Parathyroid adenoma (tissue), 2 donors: ENCODE measurements around the gene SLC1A7.

ENCODE experiments used
- H2AFZ ChIP-seq: fragments of 300-600 bp; sonication (generic); one replicate; pipeline ENCODE4 v1.7.0; 2017; ENCODE audit warnings: antibody characterized with exemption, mild to moderate bottlenecking
- H3K27ac ChIP-seq: fragments of 300-600 bp; sonication (generic); one replicate; pipeline ENCODE4 v1.7.0; 2017
- H3K27me3 ChIP-seq: fragments of 300-600 bp; sonication (generic); one replicate; pipeline ENCODE4 v1.7.0; 2017; ENCODE audit warnings: low read length; ENCODE audit not compliant: control insufficient read depth, insufficient read depth
- H3K36me3 ChIP-seq: fragments of 300-600 bp; sonication (generic); one replicate; pipeline ENCODE4 v1.7.0; 2017; ENCODE audit warnings: low read length; ENCODE audit not compliant: control insufficient read depth, insufficient read depth
- H3K4me1 ChIP-seq: fragments of 300-600 bp; sonication (generic); one replicate; pipeline ENCODE4 v1.7.0; 2017; ENCODE audit warnings: control low read depth
- H3K4me2 ChIP-seq: fragments of 300-600 bp; sonication (generic); one replicate; pipeline ENCODE4 v1.7.0; 2017; ENCODE audit warnings: low read length
- H3K4me3 ChIP-seq: fragments of 300-600 bp; sonication (generic); one replicate; pipeline ENCODE4 v1.7.0; 2017; ENCODE audit warnings: low read depth, low read length
- H3K79me2 ChIP-seq: fragments of 300-600 bp; sonication (generic); one replicate; pipeline ENCODE4 v1.7.0; 2017; ENCODE audit warnings: control low read depth
- H3K9ac ChIP-seq: fragments of 300-600 bp; sonication (generic); one replicate; pipeline ENCODE4 v1.7.0; 2017; ENCODE audit warnings: mild to moderate bottlenecking
- H3K9me3 ChIP-seq: fragments of 300-600 bp; sonication (generic); one replicate; pipeline ENCODE4 v1.7.0; 2017; ENCODE audit warnings: low read length; ENCODE audit not compliant: control insufficient read depth
- TF ChIP-seq, protein P1 (sequence below): fragments of 300-600 bp; sonication (generic); IDR thresholded peaks from one replicate; pipeline ENCODE4 v1.7.0; 2017; ENCODE audit warnings: antibody characterized with exemption, mild to moderate bottlenecking
- donor health status: primary hyperparathyroidism.

The SLC1A7 gene

DNA sequence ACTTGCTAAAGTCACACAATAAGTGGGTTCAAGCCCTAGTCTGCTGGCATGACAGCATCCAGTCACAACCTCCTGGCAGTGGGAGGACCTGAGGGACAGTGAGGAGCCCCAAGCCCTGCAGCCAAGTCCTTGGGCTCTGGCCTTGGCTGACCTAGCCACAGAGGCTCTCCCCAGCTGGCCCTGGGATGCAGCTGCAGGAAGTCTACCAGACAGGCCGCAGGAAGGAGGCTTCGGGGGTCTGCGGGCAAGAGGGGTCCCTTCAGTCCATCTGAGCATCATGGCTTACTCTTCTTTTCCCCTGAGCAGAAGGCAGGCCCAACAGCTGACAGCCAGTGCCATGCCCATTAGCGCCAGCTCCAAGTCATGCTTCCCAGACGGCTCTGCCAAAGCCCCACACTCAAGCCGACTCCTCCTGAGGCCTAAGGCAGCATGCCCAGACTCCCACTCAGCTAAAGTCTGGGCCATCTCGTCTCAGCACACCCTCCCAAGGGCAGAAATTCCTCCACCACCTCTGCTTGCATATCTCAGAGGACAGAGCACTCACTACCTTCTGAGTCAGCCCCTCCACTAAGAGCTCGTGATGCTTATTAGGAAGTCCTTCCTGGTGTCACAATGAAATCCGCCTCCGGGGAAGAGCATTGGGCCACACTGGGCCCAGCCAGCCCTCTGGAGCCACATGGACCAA, 20.1 kb downstream of the SLC1A7 start:
- TF ChIP-seq, protein P1, sequence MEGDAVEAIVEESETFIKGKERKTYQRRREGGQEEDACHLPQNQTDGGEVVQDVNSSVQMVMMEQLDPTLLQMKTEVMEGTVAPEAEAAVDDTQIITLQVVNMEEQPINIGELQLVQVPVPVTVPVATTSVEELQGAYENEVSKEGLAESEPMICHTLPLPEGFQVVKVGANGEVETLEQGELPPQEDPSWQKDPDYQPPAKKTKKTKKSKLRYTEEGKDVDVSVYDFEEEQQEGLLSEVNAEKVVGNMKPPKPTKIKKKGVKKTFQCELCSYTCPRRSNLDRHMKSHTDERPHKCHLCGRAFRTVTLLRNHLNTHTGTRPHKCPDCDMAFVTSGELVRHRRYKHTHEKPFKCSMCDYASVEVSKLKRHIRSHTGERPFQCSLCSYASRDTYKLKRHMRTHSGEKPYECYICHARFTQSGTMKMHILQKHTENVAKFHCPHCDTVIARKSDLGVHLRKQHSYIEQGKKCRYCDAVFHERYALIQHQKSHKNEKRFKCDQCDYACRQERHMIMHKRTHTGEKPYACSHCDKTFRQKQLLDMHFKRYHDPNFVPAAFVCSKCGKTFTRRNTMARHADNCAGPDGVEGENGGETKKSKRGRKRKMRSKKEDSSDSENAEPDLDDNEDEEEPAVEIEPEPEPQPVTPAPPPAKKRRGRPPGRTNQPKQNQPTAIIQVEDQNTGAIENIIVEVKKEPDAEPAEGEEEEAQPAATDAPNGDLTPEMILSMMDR = no peak
- Histone ChIP-seq H3K4me1 (no peaks in the 10 kb centered on the region), H3K9ac (no peak overlapping the region), H3K4me3 (no peak overlapping the region), H2AFZ (no peak overlapping the region), H3K79me2 (no peaks in the 10 kb centered on the region), H3K27me3 (no peaks in the 10 kb centered on the region), H3K36me3 (no peaks in the 10 kb centered on the region), H3K9me3 (no peaks in the 10 kb centered on the region), H3K27ac (no peak overlapping the region), H3K4me2 (no peak overlapping the region)

GRCh38 chr1:53121319-53122172, 20.9 kb downstream of the SLC1A7 start:
- Histone ChIP-seq H3K4me1 (no peaks in the 10 kb centered on the region), H3K4me3 (no peak overlapping the region), H3K27ac (no peak overlapping the region)

GRCh38 chr1:53120659-53121058, 21.8 kb downstream of the SLC1A7 start:
- Histone ChIP-seq H3K9me3 (no peaks in the 10 kb centered on the region), H3K36me3 (no peaks in the 10 kb centered on the region), H3K79me2 (no peaks in the 10 kb centered on the region), H2AFZ (no peak overlapping the region), H3K4me1 (no peaks in the 10 kb centered on the region), H3K27me3 (no peaks in the 10 kb centered on the region), H3K4me3 (no peak overlapping the region), H3K9ac (no peak overlapping the region), H3K27ac (no peak overlapping the region), H3K4me2 (no peak overlapping the region)
- TF ChIP-seq, protein P1 = no peak

More at GRCh38 chr1:53121319-53122172, 20.9 kb downstream of the SLC1A7 start:
- Histone ChIP-seq H3K79me2 (no peaks in the 10 kb centered on the region), H3K4me2 (no peak overlapping the region), H2AFZ (no peak overlapping the region), H3K9ac (no peak overlapping the region), H3K9me3 (no peaks in the 10 kb centered on the region), H3K27me3 (no peaks in the 10 kb centered on the region), H3K36me3 (no peaks in the 10 kb centered on the region)
- TF ChIP-seq, protein P1 = no peak

DNA sequence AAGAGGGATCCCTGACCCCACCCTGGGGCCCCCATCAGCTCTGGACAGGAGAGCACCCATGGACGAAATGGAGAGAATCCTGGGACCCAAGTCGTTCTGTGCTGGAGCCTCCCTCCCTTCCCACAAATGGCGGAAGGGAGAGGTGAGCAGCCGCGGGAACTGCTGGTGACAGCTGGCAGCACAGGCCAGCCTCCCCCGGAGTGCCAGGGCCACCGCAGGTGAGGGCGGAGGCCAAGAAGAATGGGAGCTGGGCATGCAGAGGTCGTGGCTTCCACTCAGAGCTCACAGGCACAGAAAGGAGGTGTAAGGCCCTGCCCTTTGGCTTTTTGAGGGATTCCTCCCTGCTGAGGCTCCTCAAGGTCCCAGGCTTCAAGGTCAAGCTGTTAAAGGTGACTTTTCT, 24.6 kb downstream of the SLC1A7 start:
- Histone ChIP-seq H3K36me3 (no peaks in the 10 kb centered on the region), H3K4me3 (no peak overlapping the region), H3K9ac (no peak overlapping the region), H3K4me2 (no peak overlapping the region), H2AFZ (no peak overlapping the region), H3K4me1 (no peaks in the 10 kb centered on the region), H3K27me3 (no peaks in the 10 kb centered on the region), H3K9me3 (no peaks in the 10 kb centered on the region), H3K79me2 (no peaks in the 10 kb centered on the region), H3K27ac (no peak overlapping the region)
- TF ChIP-seq, protein P1 = no peak
